GM18907 (cell line): Measurements from ENCODE around the gene UGDH.
A peak's percentile ranks its signal among the peaks of the same experiment; 100 is the strongest.

Experiments
- ATAC-seq: cut with Tn5 transposase; IDR thresholded peaks from one replicate; pipeline ENCODE4 v1.9.1; 2021; ENCODE audit warnings: mild to moderate bottlenecking, moderate library complexity; ENCODE audit not compliant: unreplicated experiment

The UGDH gene

GRCh38 chr4:39497909-39498726 lies 29.1 kb downstream of the UGDH start:
- ATAC-seq, result no peak

- ATAC-seq, result no peak
Measured at GRCh38 chr4:39495446-39496213, 31.6 kb downstream of the UGDH start.

- no peak for ATAC-seq
Measured at GRCh38 chr4:39494354-39494753, 32.9 kb downstream of the UGDH start.

- ATAC-seq, result no peak
Measured at GRCh38 chr4:39490322-39490721, 36.9 kb downstream of the UGDH start.

- no peak for ATAC-seq
Measured at GRCh38 chr4:39486221-39486804, 40.9 kb downstream of the UGDH start.

GRCh38 chr4:39484582-39485272 lies 42.5 kb downstream of the UGDH start:
- no peak for ATAC-seq

- no peak for ATAC-seq
Measured at GRCh38 chr4:39480902-39481695, 46.1 kb downstream of the UGDH start.

GRCh38 chr4:39480251-39480650 lies 47.0 kb downstream of the UGDH start:
- ATAC-seq, result no peak

GRCh38 chr4:39476187-39476895 lies 50.9 kb downstream of the UGDH start:
- no peak for ATAC-seq

- no peak for ATAC-seq
Measured at GRCh38 chr4:39472396-39472795, 54.8 kb downstream of the UGDH start.

GRCh38 chr4:39470402-39470801 lies 56.8 kb downstream of the UGDH start:
- no peak for ATAC-seq

GRCh38 chr4:39469429-39470077 lies 57.7 kb downstream of the UGDH start:
- ATAC-seq, result peak; percentile 88

- no peak for ATAC-seq
Measured at GRCh38 chr4:39467464-39467863, 59.8 kb downstream of the UGDH start.

- ATAC-seq, result no peak
Measured at GRCh38 chr4:39466747-39467146, 60.5 kb downstream of the UGDH start.

- no peak for ATAC-seq
Measured at GRCh38 chr4:39464886-39465501, 62.2 kb downstream of the UGDH start.

- ATAC-seq, result peak; percentile 92
Measured at GRCh38 chr4:39458505-39459300, 68.5 kb downstream of the UGDH start, which contains the start of the genes LIAS and RPL9. TSS of gene LIAS (plus strand) at chr4:39459056. CDS start at chr4:39459118, 62 bp downstream. TSS of gene RPL9 (minus strand) at chr4:39458922. CDS start at chr4:39458439, 483 bp downstream.

- ATAC-seq, result peak; percentile 6
Measured at GRCh38 chr4:39458161-39458504, 69.1 kb downstream of the UGDH start.
